Hepatocyte (in vitro differentiated cells): ENCODE data around the gene GRID1.

Experiments
- EZH2 ChIP-seq: fragments of 200-600 bp; sonication (generic); IDR thresholded peaks from 2 replicates; pipeline ENCODE4 v1.6.1; 2016; ENCODE audit warnings: antibody characterized with exemption, mild to moderate bottlenecking, borderline replicate concordance
- EZH2phosphoT487 ChIP-seq: fragments of 200-600 bp; sonication (generic); IDR thresholded peaks from one replicate; pipeline ENCODE4 v1.6.1; 2018; ENCODE audit warnings: antibody characterized with exemption, mild to moderate bottlenecking, low read depth, moderate library complexity; ENCODE audit not compliant: unreplicated experiment, severe bottlenecking
- TF ChIP-seq, protein P1 (sequence below): fragments of 200-600 bp; sonication (generic); IDR thresholded peaks from 2 replicates; pipeline ENCODE4 v1.5.1; 2016; ENCODE audit warnings: antibody characterized with exemption, mild to moderate bottlenecking; ENCODE audit not compliant: poor library complexity

DNA sequence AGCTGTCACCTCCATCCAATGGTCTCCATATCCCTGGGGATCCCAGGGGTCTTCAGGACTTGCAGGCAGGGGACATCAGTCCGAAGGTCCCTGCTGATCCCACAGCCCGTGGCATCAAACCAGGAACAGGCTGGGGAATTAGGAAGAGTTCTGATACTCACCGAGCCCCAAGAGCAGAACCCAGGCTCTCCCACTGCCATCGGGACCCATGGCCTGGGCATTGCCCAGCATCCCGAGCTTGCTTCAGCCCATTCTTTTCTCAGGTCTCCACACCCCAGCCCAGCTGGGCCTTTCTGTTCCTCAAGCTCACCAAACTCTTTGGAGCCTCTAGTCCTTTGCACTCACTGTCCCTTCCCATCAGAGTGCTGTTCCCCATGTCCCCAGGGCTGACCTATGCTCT lies 280.9 kb downstream of the GRID1 start:
- no peak for TF ChIP-seq EZH2phosphoT487
- TF ChIP-seq, protein P1, sequence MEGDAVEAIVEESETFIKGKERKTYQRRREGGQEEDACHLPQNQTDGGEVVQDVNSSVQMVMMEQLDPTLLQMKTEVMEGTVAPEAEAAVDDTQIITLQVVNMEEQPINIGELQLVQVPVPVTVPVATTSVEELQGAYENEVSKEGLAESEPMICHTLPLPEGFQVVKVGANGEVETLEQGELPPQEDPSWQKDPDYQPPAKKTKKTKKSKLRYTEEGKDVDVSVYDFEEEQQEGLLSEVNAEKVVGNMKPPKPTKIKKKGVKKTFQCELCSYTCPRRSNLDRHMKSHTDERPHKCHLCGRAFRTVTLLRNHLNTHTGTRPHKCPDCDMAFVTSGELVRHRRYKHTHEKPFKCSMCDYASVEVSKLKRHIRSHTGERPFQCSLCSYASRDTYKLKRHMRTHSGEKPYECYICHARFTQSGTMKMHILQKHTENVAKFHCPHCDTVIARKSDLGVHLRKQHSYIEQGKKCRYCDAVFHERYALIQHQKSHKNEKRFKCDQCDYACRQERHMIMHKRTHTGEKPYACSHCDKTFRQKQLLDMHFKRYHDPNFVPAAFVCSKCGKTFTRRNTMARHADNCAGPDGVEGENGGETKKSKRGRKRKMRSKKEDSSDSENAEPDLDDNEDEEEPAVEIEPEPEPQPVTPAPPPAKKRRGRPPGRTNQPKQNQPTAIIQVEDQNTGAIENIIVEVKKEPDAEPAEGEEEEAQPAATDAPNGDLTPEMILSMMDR, result no peak
- TF ChIP-seq EZH2, result no peak
